Sigmoid colon (tissue), 7 donors: ENCODE measurements around the gene POU3F1. TPM values are rescaled to one million over a fixed set of nuclear protein-coding genes. Genes with fewer than 3 reads are reported as not detected.

Experiments used
- DNase-seq: peaks from one replicate; pipeline ENCODE4 v3.0.0-alpha.2; 2019
- H3K27ac ChIP-seq, 4 donors: fragments of 200-600 bp; sonication (generic); one replicate each; pipeline ENCODE4 v1.5.1; 2016 to 2019; ENCODE audit warnings: mild to moderate bottlenecking in 1 of 4
- H3K27me3 ChIP-seq, 3 donors: fragments of 200-600 bp; sonication (generic); one replicate each; pipeline ENCODE4 v1.5.1; 2019; ENCODE audit warnings: mild to moderate bottlenecking in 1 of 3
- H3K36me3 ChIP-seq, 4 donors: fragments of 200-600 bp; sonication (generic); one replicate each; pipeline ENCODE4 v1.5.1; 2016 to 2019
- H3K4me1 ChIP-seq, 4 donors: fragments of 200-600 bp; sonication (generic); one replicate each; pipeline ENCODE4 v1.5.1; 2017 to 2019
- H3K4me3 ChIP-seq, 4 donors: fragments of 200-600 bp; sonication (generic); one replicate each; pipeline ENCODE4 v1.5.1; 2017 to 2019; ENCODE audit warnings: mild to moderate bottlenecking in 2 of 4, moderate library complexity in 1 of 4
- H3K9me3 ChIP-seq, 4 donors: fragments of 200-600 bp in 3 of 4; sonication (generic) in 3 of 4; one replicate each; pipeline versions ENCODE4 v1.5.1 to v1.6.1; 2013 to 2019
- CTCF ChIP-seq, 4 experiments: fragments of 450-650 bp in 3 of 4; fragments of 200-600 bp in 1 of 4; IDR thresholded peaks; one replicate each; pipeline ENCODE4 v1.5.1; 2016 to 2019; ENCODE audit warnings: antibody characterized with exemption in 4 of 4, mild to moderate bottlenecking in 3 of 4, moderate library complexity in 2 of 4
- EP300 ChIP-seq, 4 donors: sonication (generic); formaldehyde crosslinking; IDR thresholded peaks; one replicate each; pipeline ENCODE4 v1.6.1; 2017; ENCODE audit warnings: antibody characterized with exemption in 4 of 4
- POLR2A ChIP-seq, 2 donors: fragments of 450-650 bp; IDR thresholded peaks; one replicate each; pipeline ENCODE4 v1.6.1; 2016; ENCODE audit warnings: antibody characterized with exemption in 2 of 2, mild to moderate bottlenecking in 2 of 2, moderate library complexity in 2 of 2
- POLR2AphosphoS5 ChIP-seq, 4 donors: sonication (generic); formaldehyde crosslinking; IDR thresholded peaks; one replicate each; pipeline ENCODE4 v1.6.1; 2017; ENCODE audit warnings: antibody characterized with exemption in 4 of 4
- WGBS, 2 donors: extraction: QIAGEN DNeasy Blood & Tissue Kit; methylation state at CpG; one replicate each; pipeline ENCODE4 v1.1.7; 2013; 5-methylcytosine and 5-hydroxymethylcytosine counted together
- intact Hi-C: fragments of 100-400 bp; cut with DNase I; formaldehyde crosslinking; loops from one replicate; pipeline ENCODE4 v1.15.1; 2023
- polyA plus RNA-seq, 3 donors: library from polyadenylated mRNA; stranded (reverse); fragments of 200-250 nt; gene quantifications; one replicate each; pipeline ENCODE4 v1.2.3, GENCODE V29; 2013
- total RNA-seq, 4 donors: library from RNA; depleted of rRNA; stranded (reverse); fragments of >200 nt; gene quantifications; one replicate each; pipeline ENCODE4 v1.1.0, GENCODE V29; 2016
- donor health status: healthy with polysubstance abuse.
- donor health status: Bipolar disorder and iron deficiency.
- donor health status: healthy.

POU3F1 gene
- total and polyA plus RNA-seq, 7 donors = 0.09 TPM; not detected in 6

DNA sequence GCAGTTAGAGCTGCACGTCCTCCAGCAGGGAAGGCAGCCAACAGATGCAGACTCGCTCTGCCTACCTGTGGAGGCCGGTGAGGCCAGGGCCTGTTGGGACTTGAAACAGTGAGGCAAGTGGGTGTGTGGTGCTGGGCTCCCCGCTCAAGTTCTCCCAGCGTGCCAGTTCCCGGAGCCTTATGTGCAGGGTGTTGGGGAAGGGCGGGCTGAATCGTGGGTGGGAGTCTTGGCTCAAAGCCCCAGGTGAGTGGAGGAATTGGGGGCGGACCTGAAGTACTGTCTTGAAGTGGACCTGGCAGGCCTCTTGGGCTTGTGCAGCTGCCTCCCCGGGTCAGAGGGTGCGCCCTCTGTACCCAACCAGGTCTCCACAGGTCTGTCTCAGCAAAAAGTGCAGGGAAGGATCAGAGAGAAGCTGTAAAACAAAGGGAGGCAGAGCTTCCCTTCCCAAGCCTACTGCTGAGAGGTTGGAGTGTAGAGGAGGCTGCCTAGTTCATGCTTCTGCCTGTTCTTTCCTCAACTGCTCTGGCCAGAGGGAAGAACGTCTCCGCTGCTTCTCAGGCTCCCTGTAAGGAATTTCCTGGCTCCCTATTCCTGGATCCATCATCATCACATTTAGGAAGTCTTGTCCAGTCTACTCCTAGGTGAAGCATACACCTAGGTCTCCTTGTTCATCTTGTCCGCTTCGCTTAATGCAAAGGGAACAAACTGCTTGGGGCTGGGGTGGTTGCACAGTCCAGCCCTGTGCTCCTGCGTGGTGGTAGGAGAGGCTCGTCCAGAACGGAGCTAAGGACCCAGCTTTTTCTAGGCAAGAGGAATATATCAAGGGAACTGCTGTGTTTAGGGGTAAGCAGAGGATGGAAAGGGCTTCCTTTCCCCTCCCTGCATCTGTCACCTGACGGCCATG lies 19.1 kb downstream of the POU3F1 start:
- no peak overlapping the region for H3K4me3 ChIP-seq
- intact Hi-C loops = no loop called here
- no peaks in the 10 kb centered on the region for H3K27me3 ChIP-seq
- H3K9me3 ChIP-seq = no peaks in the 10 kb centered on the region
- no peak for TF ChIP-seq EP300 (IDR thresholded peaks at IDR 0.05)
- TF ChIP-seq POLR2A (IDR thresholded peaks at IDR 0.05) = no peak
- no peak for TF ChIP-seq POLR2AphosphoS5 (IDR thresholded peaks at IDR 0.05)
- no peak for TF ChIP-seq CTCF (IDR thresholded peaks at IDR 0.05)
- H3K27ac ChIP-seq = no peak overlapping the region
- WGBS, 2 donors = 86 to 89% methylated on average over 19 of the region's 19 CpGs
- H3K4me1 ChIP-seq = peaks cover 0 to 28% (median 22%) of the 10 kb centered on the region in 4 donors
- peak; percentile 57 for DNase-seq
- H3K36me3 ChIP-seq = peaks cover 20 to 42% (median 39%) of the 10 kb centered on the region in 4 donors

- intact Hi-C loops = no loop called here
- Histone ChIP-seq H3K36me3 (peaks cover 22 to 50% (median 45%) of the 10 kb centered on the region in 4 donors), H3K4me3 (no peak overlapping the region), H3K27me3 (no peaks in the 10 kb centered on the region), H3K4me1 (peaks cover 0 to 28% (median 22%) of the 10 kb centered on the region in 4 donors), H3K9me3 (no peaks in the 10 kb centered on the region), H3K27ac (no peak overlapping the region)
- TF ChIP-seq EP300 (IDR thresholded peaks at IDR 0.05) (no peak), CTCF (IDR thresholded peaks at IDR 0.05) (peak in 2 of 4 experiments; percentile 28 to 33), POLR2A (IDR thresholded peaks at IDR 0.05) (no peak), POLR2AphosphoS5 (IDR thresholded peaks at IDR 0.05) (no peak)
- 83 to 84% methylated on average over 8 of the region's 8 CpGs for WGBS, 2 donors
- DNase-seq = no peak
Observed at GRCh38 chr1:38026592-38027200, 19.9 kb downstream of the POU3F1 start.

- Histone ChIP-seq H3K4me1 (peaks cover 0 to 25% (median 20%) of the 10 kb centered on the region in 4 donors), H3K36me3 (peaks cover 22 to 58% (median 55%) of the 10 kb centered on the region in 4 donors), H3K27me3 (no peaks in the 10 kb centered on the region), H3K27ac (no peak overlapping the region), H3K9me3 (no peaks in the 10 kb centered on the region), H3K4me3 (no peak overlapping the region)
- no peak for DNase-seq
- WGBS, 2 donors = 93 to 94% methylated on average over 6 of the region's 6 CpGs
- TF ChIP-seq CTCF (IDR thresholded peaks at IDR 0.05) (no peak), POLR2AphosphoS5 (IDR thresholded peaks at IDR 0.05) (no peak), POLR2A (IDR thresholded peaks at IDR 0.05) (no peak)
- intact Hi-C loops = no loop called here
Observed at GRCh38 chr1:38025664-38026063, 20.9 kb downstream of the POU3F1 start.

- Histone ChIP-seq H3K27ac (no peak overlapping the region), H3K4me1 (peaks cover 0 to 20% (median 16%) of the 10 kb centered on the region in 4 donors), H3K9me3 (no peaks in the 10 kb centered on the region), H3K36me3 (peaks cover 22 to 62% (median 58%) of the 10 kb centered on the region in 4 donors), H3K4me3 (no peak overlapping the region), H3K27me3 (no peaks in the 10 kb centered on the region)
- DNase-seq = no peak
- intact Hi-C loops = no loop called here
- 99% methylated on average over 2 of the region's 2 CpGs for WGBS, 2 donors
- TF ChIP-seq POLR2AphosphoS5 (IDR thresholded peaks at IDR 0.05) (no peak), CTCF (IDR thresholded peaks at IDR 0.05) (no peak), POLR2A (IDR thresholded peaks at IDR 0.05) (no peak), EP300 (IDR thresholded peaks at IDR 0.05) (no peak)
Observed at GRCh38 chr1:38025233-38025632, 21.4 kb downstream of the POU3F1 start.
